Neuronal stem cell (in vitro differentiated cells): ENCODE data around the gene SNX15.

Experiments
- DNase-seq: peaks from one replicate; pipeline ENCODE4 v3.0.0-alpha.2; 2013; ENCODE audit warnings: low spot score
- H2AFZ ChIP-seq: one replicate; pipeline ENCODE4 v1.6.1; 2013; ENCODE audit warnings: mild to moderate bottlenecking, low read length, inconsistent platforms
- H2AK5ac ChIP-seq: 2 replicates; pipeline ENCODE4 v1.6.1; 2013; ENCODE audit warnings: low read depth, mild to moderate bottlenecking, inconsistent platforms, low read length, moderate library complexity, mixed read lengths
- H2BK120ac ChIP-seq: 2 replicates; pipeline ENCODE4 v1.6.1; 2013; ENCODE audit warnings: low read depth, mild to moderate bottlenecking, inconsistent platforms, low read length, moderate library complexity, mixed read lengths
- H2BK12ac ChIP-seq: one replicate; pipeline ENCODE4 v1.6.1; 2013; ENCODE audit warnings: low read length, inconsistent platforms
- H2BK15ac ChIP-seq: 2 replicates; pipeline ENCODE4 v1.6.1; 2013; ENCODE audit warnings: mild to moderate bottlenecking, low read length, inconsistent platforms, mixed read lengths
- H2BK5ac ChIP-seq: one replicate; pipeline ENCODE4 v1.6.1; 2013; ENCODE audit warnings: inconsistent platforms, mild to moderate bottlenecking, low read length, moderate library complexity
- H3K14ac ChIP-seq: one replicate; pipeline ENCODE4 v1.6.1; 2013; ENCODE audit warnings: low read length, inconsistent platforms
- H3K18ac ChIP-seq: 2 replicates; pipeline ENCODE4 v1.6.1; 2013; ENCODE audit warnings: low read length, inconsistent platforms
- H3K23ac ChIP-seq: 2 replicates; pipeline ENCODE4 v1.6.1; 2013; ENCODE audit warnings: low read depth, mild to moderate bottlenecking, mixed read lengths, low read length, inconsistent platforms; ENCODE audit not compliant: poor library complexity
- H3K27ac ChIP-seq: replicated peaks from 3 replicates; pipeline ENCODE4 v1.5.1; 2013; ENCODE audit warnings: low read length, inconsistent platforms
- H3K27me3 ChIP-seq, 3 experiments: 2 replicates each; pipeline ENCODE4 v1.6.1; 2013; ENCODE audit warnings: low read length in 3 of 3, mild to moderate bottlenecking in 2 of 3, inconsistent platforms in 1 of 3, low read depth in 1 of 3, mixed read lengths in 1 of 3, moderate library complexity in 1 of 3; ENCODE audit not compliant: control insufficient read depth in 3 of 3, insufficient read depth in 3 of 3
- H3K36me3 ChIP-seq, 2 donors: replicated peaks in 1 of 2; 2 replicates each; pipeline ENCODE4 v1.6.1; 2013; ENCODE audit warnings: low read length in 2 of 2; ENCODE audit not compliant: control insufficient read depth in 2 of 2, insufficient read depth in 2 of 2
- H3K4ac ChIP-seq: 2 replicates; pipeline ENCODE4 v1.6.1; 2013; ENCODE audit warnings: inconsistent platforms, mild to moderate bottlenecking, low read length, moderate library complexity
- H3K4me1 ChIP-seq, 2 donors: 1 replicate in 1 of 2; 2 replicates in 1 of 2; pipeline ENCODE4 v1.6.1; 2013; ENCODE audit warnings: low read length in 2 of 2, low read depth in 1 of 2; ENCODE audit not compliant: control insufficient read depth in 2 of 2, insufficient read depth in 1 of 2
- H3K4me2 ChIP-seq: one replicate; pipeline ENCODE4 v1.6.1; 2013; ENCODE audit warnings: mild to moderate bottlenecking, low read length, inconsistent platforms; ENCODE audit not compliant: insufficient read depth, poor library complexity, severe bottlenecking
- H3K4me3 ChIP-seq, 2 donors: 2 replicates each; pipeline ENCODE4 v1.5.1; 2013; ENCODE audit warnings: low read length in 2 of 2, mild to moderate bottlenecking in 2 of 2, inconsistent platforms in 1 of 2, moderate library complexity in 1 of 2
- H3K79me1 ChIP-seq: one replicate; pipeline ENCODE4 v1.6.1; 2013; ENCODE audit warnings: low read depth, mild to moderate bottlenecking, inconsistent platforms, low read length, moderate library complexity
- H3K9ac ChIP-seq: one replicate; pipeline ENCODE4 v1.6.1; 2013; ENCODE audit warnings: mild to moderate bottlenecking, low read depth, low read length, inconsistent platforms; ENCODE audit not compliant: poor library complexity
- H3K9me3 ChIP-seq, 2 donors: replicated peaks in 1 of 2; 2 replicates each; pipeline versions ENCODE3 to v1.6.1; 2013; ENCODE audit warnings: low read length in 2 of 2, mild to moderate bottlenecking in 2 of 2, inconsistent platforms in 1 of 2, low read depth in 1 of 2, mixed read lengths in 1 of 2, moderate library complexity in 1 of 2; ENCODE audit not compliant: control insufficient read depth in 2 of 2, insufficient read depth in 1 of 2
- H4K8ac ChIP-seq: one replicate; pipeline ENCODE4 v1.6.1; 2013; ENCODE audit warnings: low read depth, mild to moderate bottlenecking, inconsistent platforms, low read length, moderate library complexity
- H4K91ac ChIP-seq: one replicate; pipeline ENCODE4 v1.6.1; 2013; ENCODE audit warnings: low read length, low read depth, mild to moderate bottlenecking, inconsistent platforms; ENCODE audit not compliant: poor library complexity
- WGBS, 2 donors: extraction: QIAGEN DNeasy Blood & Tissue Kit; methylation state at CpG; one replicate each; pipeline ENCODE4 v1.1.7; 2013; ENCODE audit warnings: missing lambda C conversion rate in 2 of 2, mixed read lengths in 1 of 2; ENCODE audit not compliant: insufficient read length in 2 of 2, insufficient replicate concordance in 1 of 2; ENCODE audit errors: extremely low coverage in 2 of 2; 5-methylcytosine and 5-hydroxymethylcytosine counted together

SNX15 gene

GRCh38 chr11:65063532-65063931 lies 36.3 kb downstream of the SNX15 start:
- Histone ChIP-seq H3K9ac (no peak overlapping the region), H3K4me1 (peaks cover 9 to 11% of the 10 kb centered on the region in 2 donors), H3K27ac (no peak overlapping the region), H3K18ac (peak overlapping the region; percentile 9), H2AFZ (no peak overlapping the region), H2BK15ac (no peak overlapping the region), H3K23ac (no peak overlapping the region), H3K4me3 (no peak overlapping the region), H2BK12ac (no peak overlapping the region), H2BK120ac (no peak overlapping the region), H4K8ac (no peak overlapping the region), H3K9me3 (no peaks in the 10 kb centered on the region), H3K14ac (no peak overlapping the region), H3K36me3 (no peaks in the 10 kb centered on the region), H2BK5ac (no peak overlapping the region), H4K91ac (no peak overlapping the region), H3K27me3 (no peaks in the 10 kb centered on the region), H3K4ac (no peak overlapping the region), H3K4me2 (no peak overlapping the region), H2AK5ac (no peak overlapping the region), H3K79me1 (no peaks in the 10 kb centered on the region)
- DNase-seq: no peak
- no CpG with 5 or more reads among the region's 3 CpGs for WGBS, 2 donors

GRCh38 chr11:65064847-65065240 lies 37.6 kb downstream of the SNX15 start:
- Histone ChIP-seq H2AK5ac (no peak overlapping the region), H3K4me2 (no peak overlapping the region), H2BK5ac (no peak overlapping the region), H3K4me1 (peaks cover 9 to 11% of the 10 kb centered on the region in 2 donors), H2BK120ac (no peak overlapping the region), H3K4me3 (no peak overlapping the region), H3K9me3 (no peaks in the 10 kb centered on the region), H3K23ac (no peak overlapping the region), H3K27ac (no peak overlapping the region), H2BK12ac (no peak overlapping the region), H3K9ac (no peak overlapping the region), H4K91ac (no peak overlapping the region), H3K4ac (no peak overlapping the region), H3K18ac (no peak overlapping the region), H2BK15ac (no peak overlapping the region), H3K27me3 (no peaks in the 10 kb centered on the region), H3K79me1 (no peaks in the 10 kb centered on the region), H2AFZ (no peak overlapping the region), H3K36me3 (no peaks in the 10 kb centered on the region), H4K8ac (no peak overlapping the region), H3K14ac (no peak overlapping the region)
- WGBS, 2 donors: no CpG with 5 or more reads among the region's 4 CpGs
- no peak for DNase-seq

DNA sequence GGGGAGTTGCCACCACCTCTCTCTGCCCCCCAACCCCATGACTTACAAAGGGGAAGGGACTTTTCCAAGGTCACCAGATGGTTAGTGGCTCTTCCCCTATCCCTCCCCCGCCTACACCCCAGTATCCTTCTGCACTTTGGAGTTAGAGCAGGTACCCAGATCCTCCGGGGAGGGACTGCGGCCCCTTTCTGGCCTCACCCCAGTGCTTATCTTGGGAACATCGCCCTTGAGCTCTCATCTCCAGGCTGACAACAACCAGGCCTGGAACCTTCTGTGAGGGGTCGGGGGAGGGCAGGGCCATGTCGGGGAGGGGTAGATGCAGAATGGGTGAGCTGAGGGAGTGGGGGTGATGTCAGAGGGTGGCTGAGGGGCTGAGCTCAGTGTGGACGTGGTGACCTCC lies 38.6 kb downstream of the SNX15 start:
- peak overlapping the region; percentile 39 for H2BK15ac ChIP-seq
- H3K4ac ChIP-seq: no peak overlapping the region
- H3K4me1 ChIP-seq: peaks cover 9 to 11% of the 10 kb centered on the region in 2 donors
- H3K27me3 ChIP-seq: no peaks in the 10 kb centered on the region
- H3K9ac ChIP-seq: no peak overlapping the region
- no peaks in the 10 kb centered on the region for H3K36me3 ChIP-seq
- H4K8ac ChIP-seq: no peak overlapping the region
- H2BK5ac ChIP-seq: no peak overlapping the region
- no CpG with 5 or more reads among the region's 7 CpGs for WGBS, 2 donors
- H4K91ac ChIP-seq: no peak overlapping the region
- no peak overlapping the region for H2BK12ac ChIP-seq
- no peak overlapping the region for H3K14ac ChIP-seq
- peak overlapping the region; percentile 91 for H2AK5ac ChIP-seq
- H3K4me3 ChIP-seq: no peak overlapping the region
- H3K18ac ChIP-seq: no peak overlapping the region
- H3K23ac ChIP-seq: peak overlapping the region; percentile 1
- peak overlapping the region; percentile 83 for H2AFZ ChIP-seq
- H2BK120ac ChIP-seq: no peak overlapping the region
- H3K79me1 ChIP-seq: no peaks in the 10 kb centered on the region
- no peak for DNase-seq
- H3K4me2 ChIP-seq: no peak overlapping the region
- H3K27ac ChIP-seq: no peak overlapping the region
- no peaks in the 10 kb centered on the region for H3K9me3 ChIP-seq

- H3K79me1 ChIP-seq: no peaks in the 10 kb centered on the region
- peak overlapping the region; percentile 90 for H3K18ac ChIP-seq
- peak overlapping the region; percentile 83 for H2AFZ ChIP-seq
- peak overlapping the region; percentile 1 for H3K23ac ChIP-seq
- H3K36me3 ChIP-seq: no peaks in the 10 kb centered on the region
- no peak overlapping the region for H2BK120ac ChIP-seq
- H3K14ac ChIP-seq: peak overlapping the region; percentile 78
- DNase-seq: no peak
- no peaks in the 10 kb centered on the region for H3K27me3 ChIP-seq
- no peak overlapping the region for H3K4me2 ChIP-seq
- no peak overlapping the region for H2BK5ac ChIP-seq
- peak overlapping the region; percentile 80 for H3K9ac ChIP-seq
- peak overlapping the region; percentile 2 for H2BK12ac ChIP-seq
- H3K9me3 ChIP-seq: no peaks in the 10 kb centered on the region
- H2AK5ac ChIP-seq: peak overlapping the region; percentile 91
- peak overlapping the region; percentile 6 for H2BK15ac ChIP-seq
- H3K4me1 ChIP-seq: peaks cover 9 to 11% of the 10 kb centered on the region in 2 donors
- no peak overlapping the region for H4K91ac ChIP-seq
- no CpG with 5 or more reads among the region's 11 CpGs for WGBS, 2 donors
- H3K4me3 ChIP-seq: no peak overlapping the region
- H3K27ac ChIP-seq: no peak overlapping the region
- no peak overlapping the region for H3K4ac ChIP-seq
- H4K8ac ChIP-seq: peak overlapping the region; percentile 86
Observed at GRCh38 chr11:65066315-65066714, 39.1 kb downstream of the SNX15 start.
